Sigmoid colon (tissue), 4 donors: ENCODE results near the gene ZNF575.

ENCODE experiments used
- POLR2A ChIP-seq, 2 donors: fragments of 450-650 bp; IDR thresholded peaks; one replicate each; pipeline ENCODE4 v1.6.1; 2016; ENCODE audit warnings: antibody characterized with exemption in 2 of 2, mild to moderate bottlenecking in 2 of 2, moderate library complexity in 2 of 2
- POLR2AphosphoS5 ChIP-seq, 4 donors: sonication (generic); formaldehyde crosslinking; IDR thresholded peaks; one replicate each; pipeline ENCODE4 v1.6.1; 2017; ENCODE audit warnings: antibody characterized with exemption in 4 of 4
- TF ChIP-seq, protein P1 (sequence below), 4 experiments: fragments of 450-650 bp in 3 of 4; fragments of 200-600 bp in 1 of 4; IDR thresholded peaks; one replicate each; pipeline ENCODE4 v1.5.1; 2016 to 2019; ENCODE audit warnings: antibody characterized with exemption in 4 of 4, mild to moderate bottlenecking in 3 of 4, moderate library complexity in 2 of 4

GRCh38 chr19:43552198-43552450, 19.1 kb downstream of the ZNF575 start:
- TF ChIP-seq, protein P1, sequence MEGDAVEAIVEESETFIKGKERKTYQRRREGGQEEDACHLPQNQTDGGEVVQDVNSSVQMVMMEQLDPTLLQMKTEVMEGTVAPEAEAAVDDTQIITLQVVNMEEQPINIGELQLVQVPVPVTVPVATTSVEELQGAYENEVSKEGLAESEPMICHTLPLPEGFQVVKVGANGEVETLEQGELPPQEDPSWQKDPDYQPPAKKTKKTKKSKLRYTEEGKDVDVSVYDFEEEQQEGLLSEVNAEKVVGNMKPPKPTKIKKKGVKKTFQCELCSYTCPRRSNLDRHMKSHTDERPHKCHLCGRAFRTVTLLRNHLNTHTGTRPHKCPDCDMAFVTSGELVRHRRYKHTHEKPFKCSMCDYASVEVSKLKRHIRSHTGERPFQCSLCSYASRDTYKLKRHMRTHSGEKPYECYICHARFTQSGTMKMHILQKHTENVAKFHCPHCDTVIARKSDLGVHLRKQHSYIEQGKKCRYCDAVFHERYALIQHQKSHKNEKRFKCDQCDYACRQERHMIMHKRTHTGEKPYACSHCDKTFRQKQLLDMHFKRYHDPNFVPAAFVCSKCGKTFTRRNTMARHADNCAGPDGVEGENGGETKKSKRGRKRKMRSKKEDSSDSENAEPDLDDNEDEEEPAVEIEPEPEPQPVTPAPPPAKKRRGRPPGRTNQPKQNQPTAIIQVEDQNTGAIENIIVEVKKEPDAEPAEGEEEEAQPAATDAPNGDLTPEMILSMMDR (IDR thresholded peaks at IDR 0.05): no peak
- TF ChIP-seq POLR2AphosphoS5 (IDR thresholded peaks at IDR 0.05) (no peak), POLR2A (IDR thresholded peaks at IDR 0.05) (no peak)
